T-helper 17 cell (primary cell): ENCODE data around the gene OCEL1. TPM values are rescaled to one million over a fixed set of nuclear protein-coding genes. Genes with fewer than 3 reads are reported as not detected.
A peak's percentile ranks its signal among the peaks of the same experiment; 100 is the strongest.
"Not testable (repeated sequence)": the region's sequence is repeated elsewhere in the genome, so short reads cannot be mapped to it uniquely, and the experiment has no call there.

Experiments used
- ATAC-seq: fragments of 150-1000 bp; cut with Tn5 transposase; 2 replicates; pipeline ENCODE4 v1.10.0; 2021; ENCODE audit warnings: mild to moderate bottlenecking, moderate library complexity
- DNase-seq, 3 donors: peaks; one replicate each; pipeline versions ENCODE4 v3.0.0 to v3.0.0-alpha.2; 2020 to 2021
- H3K9me3 ChIP-seq: one replicate; pipeline ENCODE4 v1.7.0; 2013; ENCODE audit warnings: low read length, mild to moderate bottlenecking; ENCODE audit not compliant: control insufficient read depth, poor library complexity, severe bottlenecking
- H3K27ac Mint-ChIP-seq: one replicate; pipeline ENCODE4 v1.8.0; 2022; ENCODE audit warnings: mild to moderate bottlenecking, moderate library complexity, mixed read lengths
- H3K27me3 Mint-ChIP-seq: one replicate; pipeline ENCODE4 v1.8.0; 2022; ENCODE audit warnings: mixed read lengths
- H3K36me3 Mint-ChIP-seq: one replicate; pipeline ENCODE4 v1.8.0; 2022; ENCODE audit warnings: low read depth, mixed read lengths
- H3K4me1 Mint-ChIP-seq: one replicate; pipeline ENCODE4 v1.8.0; 2022; ENCODE audit warnings: mild to moderate bottlenecking, mixed read lengths
- H3K4me3 Mint-ChIP-seq: one replicate; pipeline ENCODE4 v1.8.0; 2022; ENCODE audit warnings: mild to moderate bottlenecking, moderate library complexity, mixed read lengths
- total RNA-seq, 4 donors: library from RNA in 2 of 4; stranded (reverse) in 2 of 4; gene quantifications; one replicate each; pipeline ENCODE4 v1.2.3 and lab custom pipeline; 2022 to 2026

The OCEL1 gene
- total RNA-seq, 2 donors from 2014 or later, result 13.9 to 14.9 TPM

- ATAC-seq, result peak; percentile 95
- H3K27me3 Mint-ChIP-seq, result no peaks in the 10 kb centered on the region
- H3K4me1 Mint-ChIP-seq, result peaks cover 9% of the 10 kb centered on the region
- peak within 1 kb of the TSS; percentile 93 for H3K27ac Mint-ChIP-seq
- peak within 1 kb of the TSS; percentile 84 for H3K4me3 Mint-ChIP-seq
- H3K9me3 ChIP-seq, result no peaks in the 10 kb centered on the region
- peaks cover 2% of the 10 kb centered on the region for H3K36me3 Mint-ChIP-seq
- peak; percentile 79 to 91 (median 85) for DNase-seq
These were observed 41.2 kb downstream of the OCEL1 start, which contains the start of gene BABAM1 for GRCh38 chr19:17266975-17267788. TSS of gene BABAM1 (plus strand) at chr19:17267443. CDS start at chr19:17268807, 1,364 bp downstream.

- Mint-ChIP-seq H3K27ac (no peak overlapping the region), H3K4me3 (peak overlapping the region; percentile 84)
These were observed 42.7 kb downstream of the OCEL1 start for GRCh38 chr19:17268754-17269153.

GRCh38 chr19:17274892-17275291 lies 48.9 kb downstream of the OCEL1 start:
- H3K9me3 ChIP-seq, H3K27me3 Mint-ChIP-seq, H3K4me3 Mint-ChIP-seq, H3K36me3 Mint-ChIP-seq, H3K4me1 Mint-ChIP-seq, ATAC-seq, DNase-seq, H3K27ac Mint-ChIP-seq: not testable (repeated sequence)

More at GRCh38 chr19:17268754-17269153, 42.7 kb downstream of the OCEL1 start:
- Mint-ChIP-seq H3K36me3 (peaks cover 2% of the 10 kb centered on the region), H3K4me1 (peaks cover 5% of the 10 kb centered on the region), H3K27me3 (no peaks in the 10 kb centered on the region)
- no peaks in the 10 kb centered on the region for H3K9me3 ChIP-seq
- DNase-seq (no peak), ATAC-seq (no peak)

- H3K9me3 ChIP-seq, result no peaks in the 10 kb centered on the region
- ATAC-seq, result no peak
- no peak for DNase-seq
- Mint-ChIP-seq H3K27me3 (no peaks in the 10 kb centered on the region), H3K36me3 (no peaks in the 10 kb centered on the region), H3K27ac (no peak overlapping the region), H3K4me1 (no peaks in the 10 kb centered on the region), H3K4me3 (no peak overlapping the region)
These were observed 49.6 kb downstream of the OCEL1 start for GRCh38 chr19:17275441-17276175.

Other genes starting within 250 kb of the OCEL1 start
- gene CPAMD8, start 199.4 kb upstream of the OCEL1 start, total RNA-seq, result 1 to 10 TPM; 1.1 to 3.3 TPM
- 10 to 100 TPM; 18.4 to 26.2 TPM for gene HAUS8, start 150.8 kb upstream of the OCEL1 start, total RNA-seq
- 100 to 1,000 TPM; 202 to 220 TPM for gene MYO9B, start 150.4 kb upstream of the OCEL1 start, total RNA-seq
- 10 to 100 TPM; 21.7 to 23.1 TPM for gene USE1, start 10.9 kb upstream of the OCEL1 start, total RNA-seq
- gene NR2F6, start 19.7 kb downstream of the OCEL1 start, total RNA-seq, result 1 to 10 TPM; 1.8 to 2.1 TPM
- under 1 TPM in 1 of 2 donors, not detected in 1; 0.26 TPM for gene USHBP1, start 38.5 kb downstream of the OCEL1 start, total RNA-seq
- 10 to 100 TPM; 70.7 to 72.2 TPM for gene BABAM1, start 41.2 kb downstream of the OCEL1 start, total RNA-seq
- 1 to 10 TPM; 1.4 to 2.0 TPM for gene ANKLE1, start 55.7 kb downstream of the OCEL1 start, total RNA-seq
- 1 to 10 TPM; 5.0 to 7.1 TPM for gene ABHD8, start 77.2 kb downstream of the OCEL1 start, total RNA-seq
- 10 to 100 TPM; 47.0 to 47.1 TPM for gene MRPL34, start 79.6 kb downstream of the OCEL1 start, total RNA-seq
- gene DDA1, start 83.3 kb downstream of the OCEL1 start, total RNA-seq, result 10 to 100 TPM; 40.3 to 50.3 TPM
- gene ANO8, start 108.6 kb downstream of the OCEL1 start, total RNA-seq, result 10 to 100 TPM; 15.9 to 17.7 TPM
- 10 to 100 TPM; 27.5 to 33.3 TPM for gene GTPBP3, start 111.3 kb downstream of the OCEL1 start, total RNA-seq
- not detected for gene PLVAP, start 151.1 kb downstream of the OCEL1 start, total RNA-seq
- gene CCDC194, start 168.0 kb downstream of the OCEL1 start, total RNA-seq, result under 1 TPM in 1 of 2 donors, not detected in 1; 0.44 TPM
- gene BST2, start 179.4 kb downstream of the OCEL1 start, total RNA-seq, result 10 to 100 TPM; 36.7 to 38.1 TPM
- gene MVB12A, start 193.8 kb downstream of the OCEL1 start, total RNA-seq, result 10 to 100 TPM; 17.9 to 20.3 TPM
- not detected for gene TMEM221, start 222.4 kb downstream of the OCEL1 start, total RNA-seq
- gene NXNL1, start 234.7 kb downstream of the OCEL1 start, total RNA-seq, result not detected
- gene SLC27A1, start 244.3 kb downstream of the OCEL1 start, total RNA-seq, result 1 to 10 TPM; 5.8 to 7.1 TPM